Measurements from ENCODE around the gene COL16A1.

Gene COL16A1

DNA sequence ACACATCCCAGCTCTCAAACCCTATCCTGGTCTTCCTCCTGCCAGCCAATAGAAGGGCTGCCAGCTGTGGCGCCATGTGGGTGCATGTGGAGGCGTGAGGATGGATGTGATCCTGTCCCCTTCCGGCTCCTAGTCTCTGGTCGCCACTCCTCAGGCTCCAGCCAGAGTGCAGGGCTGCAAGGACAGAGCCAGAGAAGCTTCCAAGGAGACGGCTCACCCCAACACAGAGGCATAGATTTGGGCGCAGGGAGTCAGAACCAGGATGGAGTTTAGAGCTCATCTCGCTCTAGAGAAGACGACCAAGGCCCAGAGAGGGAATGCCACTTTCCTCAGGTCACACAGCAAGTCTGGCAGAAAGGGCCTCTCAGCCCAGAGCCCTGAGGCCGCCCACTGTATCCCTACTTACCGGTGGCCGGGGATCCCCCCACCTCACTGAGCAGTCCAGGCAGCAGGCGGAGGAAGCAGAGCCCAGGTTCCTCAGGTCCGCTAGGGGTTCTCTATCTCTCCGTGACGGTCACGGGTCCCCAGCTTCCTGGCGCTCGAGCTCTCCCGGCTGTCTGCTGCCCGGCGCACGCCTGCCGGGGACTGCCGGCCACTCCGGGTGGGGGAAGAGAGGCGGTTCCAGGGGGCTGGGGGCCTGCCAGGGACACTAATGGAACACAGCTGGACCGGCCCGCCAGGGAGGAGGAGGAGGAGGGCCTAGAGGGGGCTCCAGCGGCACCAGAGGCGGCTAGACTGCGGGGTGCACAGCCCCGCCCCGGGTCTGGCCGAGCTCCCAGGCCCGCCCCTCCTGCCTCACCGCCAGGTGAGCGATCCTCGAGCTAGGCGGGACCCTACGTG lies at the start of gene COL16A1:
COL16A1 (minus strand) TSS at position 587 of the 840 bp plus-strand sequence. CDS start 1,824 bp downstream, outside the sequence.
- DNase-seq (ENCODE audit: low spot score), result no peak

DNA sequence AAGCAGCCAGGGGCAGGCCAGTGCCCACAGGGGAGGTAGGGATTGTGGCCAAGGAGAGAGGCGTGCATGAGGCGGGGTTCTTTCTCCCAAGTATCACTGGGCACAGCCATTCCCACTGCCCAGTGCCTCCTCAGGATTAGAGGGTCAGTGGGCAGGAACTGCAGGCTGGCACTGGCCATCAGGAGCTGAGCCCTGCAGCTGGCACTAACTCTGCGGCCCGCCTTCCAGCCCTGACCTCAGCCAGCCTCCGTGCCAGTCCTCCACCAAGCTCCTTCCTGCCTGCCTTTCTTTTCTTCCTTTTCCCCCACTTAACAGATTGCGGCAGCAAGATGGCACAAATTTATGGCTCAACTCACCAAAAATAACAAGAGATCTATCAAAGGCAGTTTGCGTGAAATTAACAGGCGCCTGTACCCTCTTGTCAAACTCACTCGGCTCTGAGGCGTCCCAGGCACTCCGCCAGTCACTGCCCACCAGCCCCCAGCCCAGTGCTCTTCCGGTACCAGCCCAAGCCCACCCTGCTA lies 49.2 kb upstream of the COL16A1 start:
- no peak for DNase-seq (ENCODE audit: low spot score)

DNA sequence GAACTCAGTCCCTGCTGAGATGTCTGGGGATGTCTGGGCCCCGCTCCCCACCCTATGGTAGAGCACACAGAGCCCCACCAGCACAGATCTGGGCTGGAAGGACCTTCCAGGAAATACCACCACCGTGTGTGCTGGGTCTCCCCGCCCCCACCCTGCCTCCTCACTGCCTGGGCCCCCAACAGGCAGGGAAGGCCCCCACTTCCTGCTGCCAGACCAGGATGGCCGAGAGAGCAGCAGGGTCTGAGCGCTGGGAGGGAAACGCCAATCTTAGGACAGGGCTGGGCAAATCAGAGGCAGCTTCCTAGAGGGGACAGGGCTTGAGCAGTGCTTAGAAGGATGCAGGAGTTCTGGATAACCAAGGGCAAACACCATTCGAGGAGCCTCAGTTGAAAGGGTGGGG lies 48.4 kb upstream of the COL16A1 start:
- no peak for DNase-seq (ENCODE audit: low spot score)

DNA sequence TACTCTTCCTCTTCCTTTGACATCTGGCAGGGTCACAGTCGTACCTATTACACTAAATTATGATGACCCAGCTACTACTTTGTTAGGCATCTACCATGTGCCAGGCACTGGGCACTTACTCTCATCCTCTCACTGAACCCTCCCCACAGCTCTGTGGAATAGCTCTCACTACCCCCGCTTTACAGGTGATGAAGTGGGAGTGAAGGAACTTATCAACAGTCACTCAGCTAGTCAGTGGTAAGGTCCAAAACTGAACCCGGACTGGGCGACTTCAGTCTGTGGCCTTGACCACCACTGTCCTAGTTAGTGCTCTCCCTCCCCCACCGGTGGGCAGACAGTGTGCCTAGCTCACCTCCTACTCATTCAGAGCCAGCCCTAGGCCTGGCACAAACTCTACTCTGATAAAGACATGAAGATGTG lies 48.0 kb upstream of the COL16A1 start:
- no peak for DNase-seq (ENCODE audit: low spot score)

DNA sequence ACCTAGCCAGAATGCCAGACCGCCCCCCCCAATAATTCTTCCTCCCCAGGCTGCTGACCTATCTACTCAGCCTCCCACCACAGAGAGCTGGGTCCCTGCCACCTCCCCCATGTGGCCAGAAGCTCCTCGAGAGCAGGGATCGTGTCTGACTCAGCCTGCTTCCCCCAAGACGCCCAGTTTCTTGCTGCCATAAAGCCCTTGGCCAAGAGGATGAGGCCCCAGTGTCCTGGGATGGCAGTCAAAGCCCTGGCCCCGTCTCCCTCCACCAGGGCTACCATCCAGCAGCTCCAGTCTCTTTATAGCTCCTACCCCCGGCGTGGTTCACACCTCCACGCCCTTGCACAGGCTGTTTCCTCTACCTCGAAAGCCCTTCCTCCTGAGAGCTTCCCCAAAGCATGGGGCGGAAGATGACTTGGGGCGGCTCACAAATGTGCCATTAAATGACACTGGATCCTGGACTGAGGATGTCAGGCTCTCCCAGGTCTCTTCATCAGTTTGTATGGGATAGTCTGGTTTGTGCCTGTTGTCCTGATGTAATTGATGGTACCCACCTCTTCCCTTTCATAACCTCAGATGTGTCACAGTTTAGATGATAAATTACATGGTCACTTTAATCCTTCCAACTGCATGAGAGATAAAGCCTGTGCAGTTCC lies 47.2 kb upstream of the COL16A1 start:
- no peak for DNase-seq (ENCODE audit: low spot score)

DNA sequence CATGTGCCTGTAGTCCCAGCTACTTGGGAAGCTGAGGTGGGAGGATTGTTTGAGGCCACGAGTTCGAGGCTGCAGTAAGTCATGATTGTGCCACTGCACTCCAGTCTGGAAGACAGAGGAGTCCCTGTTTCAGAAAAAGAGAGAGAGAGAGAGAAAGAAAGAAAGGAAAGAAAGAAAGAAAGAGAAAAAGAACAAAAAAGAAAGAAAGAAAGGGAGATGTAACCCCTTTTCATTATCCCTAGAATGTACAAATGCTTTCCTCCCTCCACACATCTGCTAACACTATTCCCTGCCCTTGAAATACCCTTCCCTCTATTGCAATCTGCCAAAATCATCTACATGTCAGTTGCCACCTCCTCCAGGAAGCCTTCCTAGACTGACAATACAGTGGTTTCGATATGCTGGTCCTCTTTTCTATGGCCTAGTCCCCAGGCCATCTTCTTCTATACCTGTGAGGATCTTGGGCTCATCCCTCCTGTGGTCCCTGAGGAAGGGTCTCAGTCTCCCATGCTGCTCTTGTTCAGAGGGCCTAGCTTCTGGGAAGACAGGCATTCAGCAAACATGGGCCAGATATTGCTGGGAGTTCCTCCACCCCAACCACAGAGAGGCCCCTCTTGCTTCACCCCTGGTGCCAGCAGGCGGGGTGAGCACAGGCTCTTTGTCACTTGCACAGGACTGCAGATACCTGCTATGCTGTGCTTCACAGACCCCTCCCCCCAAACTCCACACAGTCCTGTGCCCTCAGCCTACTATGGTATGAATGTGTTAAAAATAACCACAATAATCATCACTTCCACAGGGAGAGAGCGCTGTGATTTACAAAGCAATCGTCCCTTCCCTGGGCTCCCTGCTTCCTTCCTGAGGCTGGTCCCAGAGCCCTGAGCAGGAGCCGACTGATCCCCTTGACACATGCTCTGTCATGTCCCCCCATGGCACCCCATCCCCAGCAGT lies 46.2 kb upstream of the COL16A1 start:
- no peak for DNase-seq (ENCODE audit: low spot score)

DNA sequence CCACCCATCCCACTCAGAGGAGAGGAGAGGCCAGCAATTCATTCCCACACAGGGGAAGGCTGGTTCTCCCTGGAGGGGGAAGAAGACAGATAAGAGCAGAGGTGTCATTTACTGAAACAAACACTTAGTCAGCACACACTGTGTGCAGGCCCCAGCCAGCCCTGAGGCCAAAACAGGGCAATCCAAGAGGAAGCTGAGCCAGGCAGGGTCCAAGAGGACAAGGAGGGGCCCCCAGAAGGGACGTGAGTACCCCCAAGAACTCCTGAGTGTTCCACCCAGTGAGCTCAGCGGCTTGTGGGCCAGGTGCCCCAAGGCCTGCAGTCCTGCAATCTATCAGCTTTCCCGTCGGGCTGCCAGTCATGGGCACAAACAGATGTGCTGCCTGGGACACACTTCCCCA lies 44.5 kb upstream of the COL16A1 start:
- DNase-seq (ENCODE audit: low spot score), result no peak

DNA sequence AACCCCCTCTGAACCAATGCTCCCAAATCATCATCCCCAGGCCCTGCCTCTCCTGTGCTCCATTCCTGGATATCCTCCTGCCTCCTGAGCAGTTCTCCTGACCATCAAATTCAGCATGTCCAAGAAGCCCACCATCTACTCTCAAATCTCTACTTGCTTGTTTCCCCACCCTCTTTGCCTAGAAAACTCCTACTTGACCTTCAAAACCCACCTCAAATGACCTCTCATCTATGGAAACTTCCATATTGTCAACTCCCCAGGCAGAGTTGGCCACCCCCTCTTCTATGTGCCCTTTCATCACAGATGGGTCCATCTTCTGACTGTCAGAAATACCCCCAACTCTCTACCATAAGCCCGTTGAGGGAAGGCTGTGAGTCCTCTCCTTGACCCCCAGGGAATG lies 43.5 kb upstream of the COL16A1 start:
- no peak for DNase-seq (ENCODE audit: low spot score)

DNA sequence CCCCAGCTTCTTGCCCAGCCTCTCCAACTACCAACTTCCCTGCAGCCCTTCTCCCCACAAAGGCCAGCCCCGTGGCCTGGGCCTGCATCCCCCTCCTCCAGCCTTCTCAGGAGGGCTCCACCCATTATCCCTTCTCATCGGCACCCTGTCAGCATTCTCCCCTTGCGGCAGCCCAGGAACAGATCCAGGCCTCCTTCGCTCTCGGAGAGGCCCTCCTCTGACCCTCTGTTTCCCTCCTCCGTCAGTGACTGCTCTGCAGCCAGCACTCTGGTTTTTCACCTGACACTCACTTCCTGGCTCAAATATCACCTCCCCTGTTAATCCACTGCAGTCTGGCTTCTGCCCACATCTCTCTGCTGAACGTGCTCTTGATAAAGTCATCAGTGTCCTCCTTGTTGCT lies 42.9 kb upstream of the COL16A1 start:
- no peak for DNase-seq (ENCODE audit: low spot score)

DNA sequence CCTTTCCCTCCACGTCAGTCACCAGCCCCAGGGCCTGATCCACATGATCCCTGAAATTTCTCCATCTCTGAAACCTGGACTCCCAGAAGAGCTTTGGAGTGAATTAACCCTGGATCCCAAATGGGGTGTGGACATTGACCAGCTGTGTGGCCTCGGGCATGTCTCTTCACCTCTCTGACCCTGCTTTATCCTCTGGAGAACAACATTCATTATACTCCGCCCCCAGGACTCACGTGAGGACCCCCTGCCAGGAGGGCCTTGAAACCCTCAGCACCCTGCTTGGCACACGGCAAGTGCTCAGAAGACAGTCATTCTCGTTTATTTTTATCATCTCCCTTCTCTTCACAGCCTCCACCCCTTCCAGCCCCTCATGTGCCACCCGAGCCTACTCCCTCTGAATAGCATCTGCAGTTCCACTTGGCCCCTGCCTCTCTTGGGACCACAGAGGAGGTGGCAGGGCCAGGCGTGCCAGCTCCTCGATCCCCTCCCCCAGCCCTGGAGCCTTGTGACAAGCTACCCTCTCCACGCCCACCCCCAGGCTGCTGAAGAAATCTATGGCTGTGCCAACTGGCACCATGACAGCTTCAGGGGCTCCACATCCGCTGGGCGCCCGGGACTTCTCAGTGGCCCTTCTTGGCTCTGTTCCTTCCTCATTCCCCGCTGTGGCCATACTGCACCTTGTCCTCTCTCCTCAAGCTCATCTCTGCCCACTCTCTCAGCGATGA lies 42.3 kb upstream of the COL16A1 start:
- no peak for DNase-seq (ENCODE audit: low spot score)

DNA sequence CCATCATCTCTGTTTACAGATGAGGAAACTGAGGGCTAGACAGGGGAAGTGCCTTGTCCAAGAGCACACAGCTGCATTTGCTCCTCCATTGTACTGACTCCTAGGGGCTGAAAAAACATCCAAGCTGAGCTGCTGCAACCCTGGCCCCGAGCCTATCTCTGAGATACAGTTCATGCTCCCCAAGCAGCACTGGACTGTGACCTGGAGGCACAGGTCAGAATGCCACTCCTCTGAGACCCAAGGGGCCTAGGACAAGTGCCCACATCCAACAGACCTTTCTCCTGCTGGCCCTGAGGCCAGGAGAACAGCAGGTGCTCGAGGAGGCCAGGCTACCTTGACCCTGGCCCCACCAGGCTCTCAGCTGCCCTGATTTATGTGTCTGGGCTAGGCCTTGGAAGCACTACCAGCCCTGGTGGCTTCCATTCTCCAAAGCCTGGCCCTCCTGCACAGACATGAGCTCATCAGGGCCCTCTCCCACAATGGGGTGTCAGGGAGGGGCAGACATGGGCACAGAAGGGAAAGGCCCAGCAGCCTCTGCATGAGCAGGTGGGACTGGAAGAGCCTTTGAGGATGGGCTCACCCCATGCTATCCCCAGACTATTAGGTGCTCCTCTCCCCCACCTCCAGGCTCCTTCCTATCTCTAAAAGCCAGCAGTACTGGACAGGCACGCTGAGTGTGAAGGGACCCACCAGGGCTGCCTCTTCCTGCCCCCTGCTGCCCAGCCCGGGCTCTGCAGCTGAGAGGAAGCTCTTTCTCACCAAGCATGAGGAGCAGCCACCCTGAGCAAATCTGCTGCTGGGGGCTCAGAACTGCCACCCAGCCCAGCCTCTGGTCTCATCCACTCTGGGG lies 41.5 kb upstream of the COL16A1 start:
- peak; percentile 94 for DNase-seq (ENCODE audit: low spot score)

DNA sequence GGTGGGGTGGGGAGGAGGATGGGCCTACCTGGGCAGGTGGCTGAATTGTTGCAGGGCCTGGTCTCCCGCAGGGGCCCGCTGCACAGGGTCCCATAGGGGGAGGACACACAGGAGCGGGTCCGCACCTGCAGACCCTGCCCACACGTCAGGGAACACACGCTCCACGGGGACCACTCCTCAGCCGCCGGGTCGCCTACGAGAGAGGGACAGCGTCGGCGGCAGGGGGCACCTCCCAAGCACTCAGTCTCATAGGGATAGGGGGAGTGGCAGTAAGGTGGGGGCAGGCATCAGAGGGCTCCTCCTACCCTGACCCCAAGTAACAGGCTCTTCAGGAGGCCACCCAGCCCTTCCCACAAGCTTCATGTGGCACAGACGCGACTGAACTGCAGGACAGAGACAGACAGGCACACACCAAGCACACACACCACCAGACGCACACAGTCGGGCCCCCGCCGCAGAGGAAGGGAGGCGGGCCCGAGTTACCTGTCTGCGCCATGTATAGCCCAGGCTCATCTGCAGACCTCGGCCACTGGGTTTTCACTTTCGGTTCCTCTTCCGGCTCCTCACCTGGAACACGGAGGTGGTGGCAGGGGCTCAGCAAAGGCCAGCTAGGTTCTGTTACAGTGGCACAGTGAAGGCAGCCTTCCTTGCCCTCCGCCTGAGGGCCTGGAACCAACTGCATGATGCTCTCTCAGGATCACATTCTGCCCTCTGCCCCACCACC lies 40.5 kb upstream of the COL16A1 start:
- DNase-seq (ENCODE audit: low spot score), result no peak

DNA sequence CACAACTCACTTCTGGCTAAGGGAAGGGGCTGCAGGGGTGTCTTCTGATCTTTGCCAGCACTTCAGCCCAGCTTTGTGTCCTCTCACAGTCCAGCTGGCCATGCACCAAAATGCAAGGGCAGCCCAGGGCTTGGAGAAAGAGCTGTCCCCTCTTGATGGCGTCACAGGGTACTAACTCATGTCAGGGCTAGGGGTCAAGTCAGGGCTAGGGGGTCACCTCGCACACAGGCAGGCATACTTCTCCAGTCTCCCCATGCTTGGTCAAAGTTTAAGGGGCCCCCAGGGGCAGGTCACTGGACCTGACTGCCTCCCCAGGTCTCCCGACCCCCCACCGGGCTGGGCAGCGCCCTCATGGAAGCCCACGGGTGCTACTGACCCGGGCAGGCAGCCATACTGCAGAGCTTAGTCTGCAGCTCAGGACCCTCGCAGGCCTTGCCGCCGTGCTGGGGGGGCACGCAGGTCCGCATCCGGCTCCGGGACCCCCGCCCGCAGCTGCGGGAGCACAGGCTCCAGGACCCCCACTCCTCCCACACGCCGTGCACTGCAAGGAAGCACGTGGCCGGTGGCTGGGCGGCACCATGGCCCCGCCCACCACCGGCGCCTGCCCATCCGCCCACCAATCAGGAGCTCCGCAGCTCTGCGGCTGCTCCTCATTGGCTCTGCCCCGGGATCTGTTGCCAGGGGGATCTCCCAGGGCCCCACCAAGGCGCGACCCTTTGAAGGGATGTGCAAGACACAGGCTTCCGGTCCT lies 38.8 kb upstream of the COL16A1 start:
- no peak for DNase-seq (ENCODE audit: low spot score)

DNA sequence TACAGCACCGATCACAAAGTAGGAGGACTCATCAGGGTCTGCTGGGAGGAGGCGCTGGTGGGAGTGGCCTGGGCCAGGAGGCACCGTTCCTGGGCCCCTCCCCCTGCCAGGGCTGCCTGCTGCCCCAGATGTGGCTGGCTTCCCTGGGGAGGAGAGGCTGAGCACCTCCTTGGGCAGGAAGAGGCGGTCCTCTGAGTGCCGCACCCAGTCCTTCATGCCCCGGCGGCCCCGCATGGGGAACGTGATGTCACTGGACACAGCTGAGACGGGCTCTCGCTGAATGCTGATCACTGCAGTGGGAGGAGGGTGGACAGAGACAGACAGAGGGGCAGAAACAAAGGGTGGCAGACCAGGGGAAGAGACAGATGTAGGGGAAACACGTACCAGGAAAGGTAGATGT lies 35.5 kb upstream of the COL16A1 start:
- DNase-seq (ENCODE audit: low spot score), result no peak

DNA sequence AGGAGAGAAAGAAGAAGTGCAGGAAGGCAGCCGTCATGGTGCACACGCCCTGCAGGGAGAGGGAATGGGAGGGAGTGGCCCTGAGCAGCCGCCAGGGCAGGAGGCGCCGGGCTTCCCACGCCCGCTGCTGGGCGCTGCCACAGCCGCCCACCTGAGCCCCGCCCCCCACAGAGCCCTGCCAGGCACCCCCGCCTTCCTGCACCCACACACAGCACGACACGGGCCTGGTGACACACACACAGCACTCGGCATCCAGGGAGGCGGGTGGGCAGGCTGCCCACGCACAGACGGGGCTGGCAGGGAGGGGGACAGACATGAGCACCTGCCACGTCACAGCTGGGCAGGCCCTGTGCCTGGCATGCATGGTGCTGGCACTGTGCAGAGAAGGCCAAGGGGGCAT lies 32.9 kb upstream of the COL16A1 start:
- DNase-seq (ENCODE audit: low spot score), result no peak

DNA sequence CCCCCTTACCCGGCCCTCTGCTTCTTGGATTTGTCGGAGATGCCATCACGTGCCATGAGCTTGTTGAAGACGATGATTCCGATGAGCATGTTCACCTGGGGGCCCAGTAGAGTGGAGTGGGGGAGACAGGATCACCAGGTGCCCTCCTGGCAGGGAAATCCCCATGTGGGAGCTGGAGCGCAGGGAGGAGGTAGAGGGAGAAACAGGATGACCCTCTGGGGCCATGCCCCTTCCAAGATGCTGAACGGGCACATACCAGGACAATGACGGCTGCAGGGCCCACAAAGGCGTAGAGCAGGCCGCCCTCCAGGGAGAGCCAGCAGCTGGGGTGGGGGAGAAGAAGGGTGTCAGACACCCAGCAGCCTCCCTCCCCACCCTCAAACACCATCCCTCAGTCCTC lies 31.8 kb upstream of the COL16A1 start:
- no peak for DNase-seq (ENCODE audit: low spot score)

DNA sequence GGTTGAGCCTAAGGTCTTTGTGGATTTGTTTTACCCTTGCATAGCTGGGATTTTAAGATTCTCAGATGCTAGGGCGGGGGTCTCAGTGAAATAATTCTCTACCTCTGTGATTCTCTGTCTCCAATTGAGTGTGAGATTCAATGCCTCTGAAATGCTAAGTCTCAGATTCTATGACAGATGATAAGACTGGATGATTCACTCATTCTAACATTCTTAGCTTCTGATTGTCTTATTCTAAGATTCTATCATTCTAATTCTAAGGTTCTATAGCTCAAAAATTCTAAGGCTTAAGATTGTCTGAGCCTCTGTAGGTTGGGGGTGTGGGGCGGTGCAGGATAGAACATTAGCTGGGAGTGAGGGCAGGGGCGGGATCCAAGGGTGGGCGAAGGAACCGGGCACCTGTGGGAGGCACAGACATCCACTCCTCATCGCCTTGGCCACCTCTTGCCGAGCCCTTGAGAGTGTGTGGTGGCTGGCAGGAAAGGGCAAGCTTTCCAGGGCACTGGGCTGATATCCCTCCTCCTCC lies 30.8 kb upstream of the COL16A1 start:
- no peak for DNase-seq (ENCODE audit: low spot score)

DNA sequence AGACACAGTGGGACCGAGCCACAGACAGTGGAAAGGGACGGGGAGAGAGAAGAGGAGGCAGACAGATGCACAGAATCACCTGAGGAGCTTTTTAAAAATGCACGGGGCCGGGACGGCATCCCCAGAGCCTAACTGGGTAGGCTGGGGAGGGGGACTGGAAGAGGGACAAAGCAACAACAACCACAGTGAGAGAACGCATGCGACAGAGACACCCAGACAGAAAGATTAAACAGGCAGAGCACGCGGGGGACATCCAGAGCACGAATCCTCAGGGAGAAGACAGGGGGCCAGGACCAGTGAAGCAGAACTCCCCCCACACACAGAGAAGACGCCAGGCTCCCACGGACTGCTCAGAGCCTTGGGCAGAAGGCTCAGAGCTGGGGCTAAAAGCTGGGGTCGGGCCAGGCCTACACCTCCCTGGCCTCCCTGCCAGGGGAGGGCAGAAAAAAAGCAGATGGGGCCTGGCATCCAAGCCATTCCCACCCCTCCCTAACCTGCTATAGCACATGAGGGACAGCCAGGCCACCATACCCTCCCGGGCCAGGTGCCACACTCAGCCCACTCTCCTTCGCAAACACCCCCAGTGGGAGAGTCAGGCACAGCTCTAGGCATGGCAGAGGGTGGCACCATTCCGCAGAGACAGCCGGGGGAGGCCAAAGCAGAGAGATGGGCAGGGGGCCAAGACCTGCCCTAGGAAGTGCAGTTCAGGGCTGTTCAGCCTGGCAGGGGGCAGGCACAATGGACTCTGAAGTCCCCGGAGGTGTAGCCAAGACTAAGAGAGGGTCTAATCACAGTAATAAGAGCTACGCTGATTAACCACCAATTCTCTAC lies 29.8 kb upstream of the COL16A1 start:
- DNase-seq (ENCODE audit: low spot score), result no peak
